ENCODE data around the gene NOP10.
"Not testable (repeated sequence)": the region's sequence is repeated elsewhere in the genome, so short reads cannot be mapped to it uniquely, and the experiment has no call there.

Gene NOP10

GRCh38 chr15:34348735-34349300 is 5.9 kb upstream of the NOP10 start:
- no peaks in the 10 kb centered on the region for H3K79me2 ChIP-seq (ENCODE audit: insufficient read depth, low read length)
- no peak overlapping the region for H3K27ac ChIP-seq (ENCODE audit: low read depth, low read length, poor library complexity, severe bottlenecking)
- H3K36me3 ChIP-seq (ENCODE audit: insufficient read depth, low read length): no peaks in the 10 kb centered on the region
- TF ChIP-seq CTCF (IDR thresholded peaks at IDR 0.05; ENCODE audit: low read length) (no peak), EZH2 (IDR thresholded peaks at IDR 0.05; ENCODE audit: borderline replicate concordance, low read length) (no peak)
- H3K9ac ChIP-seq (ENCODE audit: low read length): no peak overlapping the region
- H3K9me2 ChIP-seq (ENCODE audit: low read depth, low read length): no peaks in the 10 kb centered on the region
- no peaks in the 10 kb centered on the region for H3K9me3 ChIP-seq (ENCODE audit: low read length)
- no peak overlapping the region for H3K4me2 ChIP-seq (ENCODE audit: low read length)
- H4K20me1 ChIP-seq (ENCODE audit: insufficient read depth, low read length): no peaks in the 10 kb centered on the region
- peaks cover 5% of the 10 kb centered on the region; the same call in 1 of the 2 replicates for H3K27me3 ChIP-seq (ENCODE audit: insufficient read depth, low read length)
- H3F3A ChIP-seq (ENCODE audit: insufficient read depth, low read length): no peaks in the 10 kb centered on the region
- H2AFZ ChIP-seq (ENCODE audit: low read length): no peak overlapping the region
- H3K4me1 ChIP-seq (ENCODE audit: insufficient read depth, low read length, severe bottlenecking): no peaks in the 10 kb centered on the region
- no peak overlapping the region for H3K4me3 ChIP-seq (ENCODE audit: low read depth, low read length, poor library complexity, severe bottlenecking)

GRCh38 chr15:34347951-34348638 is 5.2 kb upstream of the NOP10 start:
- Histone ChIP-seq H3F3A (ENCODE audit: insufficient read depth, low read length) (no peaks in the 10 kb centered on the region), H4K20me1 (ENCODE audit: insufficient read depth, low read length) (no peaks in the 10 kb centered on the region), H3K4me2 (ENCODE audit: low read length) (no peak overlapping the region), H3K4me1 (ENCODE audit: insufficient read depth, low read length, severe bottlenecking) (no peaks in the 10 kb centered on the region), H3K9me3 (ENCODE audit: low read length) (no peaks in the 10 kb centered on the region), H3K36me3 (ENCODE audit: insufficient read depth, low read length) (no peaks in the 10 kb centered on the region), H3K9me2 (ENCODE audit: low read depth, low read length) (no peaks in the 10 kb centered on the region), H3K4me3 (ENCODE audit: low read depth, low read length, poor library complexity, severe bottlenecking) (no peak overlapping the region), H3K79me2 (ENCODE audit: insufficient read depth, low read length) (no peaks in the 10 kb centered on the region), H3K9ac (ENCODE audit: low read length) (no peak overlapping the region), H2AFZ (ENCODE audit: low read length) (no peak overlapping the region), H3K27ac (ENCODE audit: low read depth, low read length, poor library complexity, severe bottlenecking) (no peak overlapping the region), H3K27me3 (ENCODE audit: insufficient read depth, low read length) (peaks cover 5% of the 10 kb centered on the region; the same call in 1 of the 2 replicates)
- TF ChIP-seq CTCF (IDR thresholded peaks at IDR 0.05; ENCODE audit: low read length) (no peak), EZH2 (IDR thresholded peaks at IDR 0.05; ENCODE audit: borderline replicate concordance, low read length) (no peak)

GRCh38 chr15:34342213-34342736 is 661 bp downstream of the NOP10 start:
- H3K9ac ChIP-seq (ENCODE audit: low read length): peak overlapping the region; percentile 80
- not testable (repeated sequence) for H2AFZ ChIP-seq (ENCODE audit: low read length)

More at GRCh38 chr15:34342213-34342736, 661 bp downstream of the NOP10 start:
- peak overlapping the region; percentile 37 for H3K27ac ChIP-seq (ENCODE audit: low read depth, low read length, poor library complexity, severe bottlenecking)
- H3K36me3 ChIP-seq (ENCODE audit: insufficient read depth, low read length): peaks cover 21% of the 10 kb centered on the region
- not testable (repeated sequence) for H4K20me1 ChIP-seq (ENCODE audit: insufficient read depth, low read length); H3K27me3 ChIP-seq (ENCODE audit: insufficient read depth, low read length); H3K79me2 ChIP-seq (ENCODE audit: insufficient read depth, low read length); H3F3A ChIP-seq (ENCODE audit: insufficient read depth, low read length); H3K9me2 ChIP-seq (ENCODE audit: low read depth, low read length); H3K9me3 ChIP-seq (ENCODE audit: low read length)
- peak overlapping the region; percentile 79 for H3K4me3 ChIP-seq (ENCODE audit: low read depth, low read length, poor library complexity, severe bottlenecking)
- peak overlapping the region; percentile 36 for H3K4me2 ChIP-seq (ENCODE audit: low read length)
- H3K4me1 ChIP-seq (ENCODE audit: insufficient read depth, low read length, severe bottlenecking): peaks cover 15% of the 10 kb centered on the region
